Smooth muscle cell (in vitro differentiated cells): Measurements from ENCODE around the gene FBL. TPM values are rescaled to one million over a fixed set of nuclear protein-coding genes. Genes with fewer than 3 reads are reported as not detected.

Experiments used
- DNase-seq: peaks from one replicate; lab custom pipeline; 2025; ENCODE audit not compliant: unreplicated experiment; lab: John Stamatoyannopoulos, UW
- H2AFZ ChIP-seq: fragments of 200-600 bp; sonication (generic); 2 replicates; pipeline ENCODE4 v1.6.0; 2016; ENCODE audit warnings: antibody characterized with exemption, low read depth, mild to moderate bottlenecking
- H3F3A ChIP-seq: fragments of 200-600 bp; sonication (generic); 2 replicates; pipeline ENCODE4 v1.6.0; 2017; ENCODE audit warnings: antibody characterized with exemption, low read depth
- H3K27ac ChIP-seq: fragments of 200-600 bp; sonication (generic); 2 replicates; pipeline ENCODE4 v1.5.1; 2016; ENCODE audit warnings: low read depth, mild to moderate bottlenecking
- H3K27me3 ChIP-seq: fragments of 200-600 bp; sonication (generic); 2 replicates; pipeline ENCODE4 v1.6.1; 2016; ENCODE audit warnings: low read depth, mild to moderate bottlenecking
- H3K36me3 ChIP-seq: fragments of 200-600 bp; sonication (generic); 2 replicates; pipeline ENCODE4 v1.5.1; 2016; ENCODE audit warnings: low read depth
- H3K4me1 ChIP-seq: fragments of 200-600 bp; sonication (generic); 2 replicates; pipeline ENCODE4 v1.5.1; 2016; ENCODE audit warnings: low read depth
- H3K4me2 ChIP-seq: fragments of 200-600 bp; sonication (generic); 2 replicates; pipeline ENCODE4 v1.6.0; 2016; ENCODE audit warnings: mild to moderate bottlenecking
- H3K4me3 ChIP-seq: fragments of 200-600 bp; sonication (generic); 2 replicates; pipeline ENCODE4 v1.5.1; 2016; ENCODE audit warnings: mild to moderate bottlenecking
- H3K79me2 ChIP-seq: fragments of 200-600 bp; sonication (generic); 2 replicates; pipeline ENCODE4 v1.6.0; 2016; ENCODE audit warnings: low read depth, mild to moderate bottlenecking
- H3K9ac ChIP-seq: fragments of 200-600 bp; sonication (generic); 2 replicates; pipeline ENCODE4 v1.6.0; 2016; ENCODE audit warnings: low read depth
- H3K9me3 ChIP-seq: fragments of 200-600 bp; sonication (generic); replicated peaks from 2 replicates; pipeline ENCODE4 v1.5.1; 2016; ENCODE audit warnings: low read depth
- H4K20me1 ChIP-seq: fragments of 200-600 bp; sonication (generic); 2 replicates; pipeline ENCODE4 v1.6.0; 2016; ENCODE audit warnings: low read depth
- CTCF ChIP-seq: fragments of 200-600 bp; sonication (generic); IDR thresholded peaks from 2 replicates; pipeline ENCODE4 v1.5.1; 2017; ENCODE audit warnings: borderline replicate concordance, mild to moderate bottlenecking, antibody characterized with exemption; ENCODE audit not compliant: insufficient read depth, poor library complexity, severe bottlenecking
- WGBS: methylation state at CpG from one replicate; pipeline ENCODE4 v1.1.7; 2016; ENCODE audit warnings: low lambda C conversion rate; 5-methylcytosine and 5-hydroxymethylcytosine counted together
- polyA plus RNA-seq: library from polyadenylated mRNA; unstranded; fragments of >200 nt; fragmentation: Nextera tagmentation; extraction: Ambion mirVana; gene quantifications from 2 replicates; pipeline ENCODE4 v1.2.1, GENCODE V29; 2016
- total RNA-seq: library from RNA; depleted of rRNA; stranded (reverse); fragments of >200 nt; gene quantifications from 2 replicates; pipeline ENCODE4 v1.2.3, GENCODE V29; 2014

FBL gene
- total and polyA plus RNA-seq, 2 experiments from 2014 or later: 116 to 124 TPM

GRCh38 chr19:39848392-39848791 is 2.2 kb upstream of the FBL start:
- Histone ChIP-seq H4K20me1 (peaks cover 20% of the 10 kb centered on the region), H2AFZ (no peak overlapping the region), H3K27ac (no peak overlapping the region), H3K9me3 (no peaks in the 10 kb centered on the region), H3K4me3 (no peak overlapping the region), H3K36me3 (no peaks in the 10 kb centered on the region), H3K4me2 (no peak overlapping the region), H3K27me3 (no peaks in the 10 kb centered on the region), H3F3A (no peaks in the 10 kb centered on the region), H3K4me1 (peaks cover 21% of the 10 kb centered on the region), H3K79me2 (peaks cover 26% of the 10 kb centered on the region), H3K9ac (no peak overlapping the region)
- no peak for TF ChIP-seq CTCF
- no peak for DNase-seq
- 93% methylated on average over 4 of the region's 4 CpGs for WGBS

GRCh38 chr19:39847525-39847924 is 1.3 kb upstream of the FBL start:
- Histone ChIP-seq H3K4me1 (peaks cover 21% of the 10 kb centered on the region), H3K36me3 (no peaks in the 10 kb centered on the region), H3K27ac (no peak overlapping the region), H3K9ac (no peak overlapping the region), H3K4me3 (no peak overlapping the region), H2AFZ (no peak overlapping the region), H3K4me2 (no peak overlapping the region), H3F3A (no peaks in the 10 kb centered on the region), H3K79me2 (peaks cover 35% of the 10 kb centered on the region), H3K9me3 (no peaks in the 10 kb centered on the region), H3K27me3 (no peaks in the 10 kb centered on the region), H4K20me1 (peaks cover 27% of the 10 kb centered on the region)
- WGBS: 87% methylated on average over 6 of the region's 6 CpGs
- no peak for TF ChIP-seq CTCF
- no peak for DNase-seq

GRCh38 chr19:39846678-39847486 is 703 bp upstream of the FBL start:
- peak overlapping the region; percentile 58 for H3K9ac ChIP-seq
- no peaks in the 10 kb centered on the region for H3K9me3 ChIP-seq
- TF ChIP-seq CTCF: no peak
- no peaks in the 10 kb centered on the region for H3K27me3 ChIP-seq
- no peaks in the 10 kb centered on the region for H3F3A ChIP-seq
- H3K4me2 ChIP-seq: peak overlapping the region; percentile 95
- H3K4me3 ChIP-seq: peak overlapping the region; percentile 77
- peaks cover 21% of the 10 kb centered on the region for H3K4me1 ChIP-seq
- peaks cover 41% of the 10 kb centered on the region for H3K79me2 ChIP-seq
- 59% methylated on average over 12 of the region's 12 CpGs for WGBS
- DNase-seq: no peak
- no peaks in the 10 kb centered on the region for H3K36me3 ChIP-seq
- peaks cover 27% of the 10 kb centered on the region for H4K20me1 ChIP-seq
- H3K27ac ChIP-seq: peak overlapping the region; percentile 82
- H2AFZ ChIP-seq: peak overlapping the region; percentile 95

GRCh38 chr19:39845584-39845932 is 621 bp downstream of the FBL start:
- no peaks in the 10 kb centered on the region for H3K9me3 ChIP-seq
- H3K9ac ChIP-seq: peak overlapping the region; percentile 56
- no peaks in the 10 kb centered on the region for H3K27me3 ChIP-seq
- peak overlapping the region; percentile 77 for H3K4me3 ChIP-seq
- DNase-seq: peak; percentile 28
- peaks cover 21% of the 10 kb centered on the region for H3K4me1 ChIP-seq
- H3F3A ChIP-seq: no peaks in the 10 kb centered on the region
- H3K36me3 ChIP-seq: no peaks in the 10 kb centered on the region
- peak; percentile 4 for TF ChIP-seq CTCF
- peaks cover 38% of the 10 kb centered on the region for H4K20me1 ChIP-seq
- H2AFZ ChIP-seq: peak overlapping the region; percentile 95
- H3K4me2 ChIP-seq: peak overlapping the region; percentile 95
- WGBS: 3% methylated on average over 17 of the region's 17 CpGs
- peaks cover 54% of the 10 kb centered on the region for H3K79me2 ChIP-seq
- no peak overlapping the region for H3K27ac ChIP-seq
